Stimulated activated naive CD8-positive, alpha-beta T cell treated with anti-CD3 and anti-CD28 coated beads, Interleukin-15, Interleukin-2, amounts not matched to agents 100 ng/mL and 50 ng/mL, for 24 hours (primary cell): ENCODE data around the gene DTX1.
A peak's percentile ranks its signal among the peaks of the same experiment; 100 is the strongest.
"Not testable (repeated sequence)": the region's sequence is repeated elsewhere in the genome, so short reads cannot be mapped to it uniquely, and the experiment has no call there.

ENCODE experiments used
- H3K27ac Mint-ChIP-seq: one replicate; pipeline ENCODE4 v1.8.0; 2021; ENCODE audit warnings: mild to moderate bottlenecking, mixed read lengths
- H3K27me3 Mint-ChIP-seq: one replicate; pipeline ENCODE4 v1.8.0; 2021; ENCODE audit warnings: mixed read lengths
- H3K36me3 Mint-ChIP-seq: one replicate; pipeline ENCODE4 v1.8.0; 2021; ENCODE audit warnings: low read depth, mixed read lengths
- H3K4me1 Mint-ChIP-seq: one replicate; pipeline ENCODE4 v1.8.0; 2021; ENCODE audit warnings: low read depth, mixed read lengths
- H3K4me3 Mint-ChIP-seq: one replicate; pipeline ENCODE4 v1.8.0; 2021; ENCODE audit warnings: mild to moderate bottlenecking, mixed read lengths
- H3K9me3 Mint-ChIP-seq: one replicate; pipeline ENCODE4 v1.8.0; 2021; ENCODE audit warnings: mixed read lengths

The DTX1 gene

GRCh38 chr12:113136990-113137511, 80.5 kb downstream of the DTX1 start:
- Mint-ChIP-seq H3K4me1 (peaks cover 22% of the 10 kb centered on the region), H3K36me3 (no peaks in the 10 kb centered on the region), H3K27ac (peak overlapping the region; percentile 90), H3K4me3 (no peak overlapping the region), H3K9me3 (no peaks in the 10 kb centered on the region), H3K27me3 (peaks cover 6% of the 10 kb centered on the region)

GRCh38 chr12:113137861-113138783, 81.6 kb downstream of the DTX1 start:
- Mint-ChIP-seq H3K9me3 (no peaks in the 10 kb centered on the region), H3K4me3 (no peak overlapping the region), H3K4me1 (peaks cover 30% of the 10 kb centered on the region), H3K27me3 (peaks cover 6% of the 10 kb centered on the region), H3K36me3 (no peaks in the 10 kb centered on the region), H3K27ac (no peak overlapping the region)

- Mint-ChIP-seq H3K27me3 (peaks cover 6% of the 10 kb centered on the region), H3K36me3 (no peaks in the 10 kb centered on the region), H3K27ac (no peak overlapping the region), H3K4me1 (peaks cover 32% of the 10 kb centered on the region), H3K9me3 (no peaks in the 10 kb centered on the region), H3K4me3 (no peak overlapping the region)
Observed at GRCh38 chr12:113138826-113139225, 82.3 kb downstream of the DTX1 start.

GRCh38 chr12:113140706-113141105, 84.2 kb downstream of the DTX1 start:
- no peaks in the 10 kb centered on the region for H3K9me3 Mint-ChIP-seq
- no peak overlapping the region for H3K4me3 Mint-ChIP-seq
- H3K27ac Mint-ChIP-seq: no peak overlapping the region
- H3K4me1 Mint-ChIP-seq: peaks cover 27% of the 10 kb centered on the region
- peaks cover 6% of the 10 kb centered on the region for H3K27me3 Mint-ChIP-seq
- H3K36me3 Mint-ChIP-seq: no peaks in the 10 kb centered on the region

- Mint-ChIP-seq H3K27ac (peak overlapping the region; percentile 79), H3K4me1 (peaks cover 17% of the 10 kb centered on the region)
- not testable (repeated sequence) for H3K36me3 Mint-ChIP-seq, H3K4me3 Mint-ChIP-seq, H3K27me3 Mint-ChIP-seq, H3K9me3 Mint-ChIP-seq
Observed at GRCh38 chr12:113141716-113142115, 85.2 kb downstream of the DTX1 start.

GRCh38 chr12:113142173-113142885, 85.8 kb downstream of the DTX1 start:
- no peak overlapping the region for H3K4me3 Mint-ChIP-seq
- H3K27ac Mint-ChIP-seq: peak overlapping the region; percentile 79
- no peaks in the 10 kb centered on the region for H3K36me3 Mint-ChIP-seq
- H3K9me3 Mint-ChIP-seq: no peaks in the 10 kb centered on the region
- peaks cover 14% of the 10 kb centered on the region for H3K4me1 Mint-ChIP-seq
- peaks cover 1% of the 10 kb centered on the region for H3K27me3 Mint-ChIP-seq

GRCh38 chr12:113142886-113143332, 86.4 kb downstream of the DTX1 start:
- Mint-ChIP-seq H3K27me3 (peaks cover 3% of the 10 kb centered on the region), H3K27ac (peak overlapping the region; percentile 79), H3K4me1 (peaks cover 14% of the 10 kb centered on the region), H3K36me3 (no peaks in the 10 kb centered on the region), H3K9me3 (no peaks in the 10 kb centered on the region), H3K4me3 (no peak overlapping the region)

GRCh38 chr12:113143959-113144358, 87.4 kb downstream of the DTX1 start:
- H3K4me3 Mint-ChIP-seq: no peak overlapping the region
- H3K27me3 Mint-ChIP-seq: peaks cover 3% of the 10 kb centered on the region
- no peaks in the 10 kb centered on the region for H3K36me3 Mint-ChIP-seq
- H3K27ac Mint-ChIP-seq: no peak overlapping the region
- no peaks in the 10 kb centered on the region for H3K9me3 Mint-ChIP-seq
- peaks cover 14% of the 10 kb centered on the region for H3K4me1 Mint-ChIP-seq

GRCh38 chr12:113144806-113145205, 88.3 kb downstream of the DTX1 start:
- Mint-ChIP-seq H3K27ac (no peak overlapping the region), H3K4me1 (peaks cover 14% of the 10 kb centered on the region), H3K4me3 (no peak overlapping the region), H3K27me3 (peaks cover 3% of the 10 kb centered on the region), H3K9me3 (no peaks in the 10 kb centered on the region), H3K36me3 (no peaks in the 10 kb centered on the region)

- no peaks in the 10 kb centered on the region for H3K36me3 Mint-ChIP-seq
- H3K9me3 Mint-ChIP-seq: no peaks in the 10 kb centered on the region
- H3K4me1 Mint-ChIP-seq: peaks cover 14% of the 10 kb centered on the region
- peaks cover 3% of the 10 kb centered on the region for H3K27me3 Mint-ChIP-seq
- no peak overlapping the region for H3K27ac Mint-ChIP-seq
- H3K4me3 Mint-ChIP-seq: no peak overlapping the region
Observed at GRCh38 chr12:113145720-113146551, 89.4 kb downstream of the DTX1 start.

- H3K9me3 Mint-ChIP-seq: no peaks in the 10 kb centered on the region
- H3K4me1 Mint-ChIP-seq: peaks cover 11% of the 10 kb centered on the region
- H3K36me3 Mint-ChIP-seq: no peaks in the 10 kb centered on the region
- H3K4me3 Mint-ChIP-seq: no peak overlapping the region
- H3K27me3 Mint-ChIP-seq: peaks cover 5% of the 10 kb centered on the region
- no peak overlapping the region for H3K27ac Mint-ChIP-seq
Observed at GRCh38 chr12:113146999-113147398, 90.5 kb downstream of the DTX1 start.
